ENCODE results near the gene TRIM73.
"Not testable (repeated sequence)": the region's sequence is repeated elsewhere in the genome, so short reads cannot be mapped to it uniquely, and the experiment has no call there.

TRIM73 gene

DNA sequence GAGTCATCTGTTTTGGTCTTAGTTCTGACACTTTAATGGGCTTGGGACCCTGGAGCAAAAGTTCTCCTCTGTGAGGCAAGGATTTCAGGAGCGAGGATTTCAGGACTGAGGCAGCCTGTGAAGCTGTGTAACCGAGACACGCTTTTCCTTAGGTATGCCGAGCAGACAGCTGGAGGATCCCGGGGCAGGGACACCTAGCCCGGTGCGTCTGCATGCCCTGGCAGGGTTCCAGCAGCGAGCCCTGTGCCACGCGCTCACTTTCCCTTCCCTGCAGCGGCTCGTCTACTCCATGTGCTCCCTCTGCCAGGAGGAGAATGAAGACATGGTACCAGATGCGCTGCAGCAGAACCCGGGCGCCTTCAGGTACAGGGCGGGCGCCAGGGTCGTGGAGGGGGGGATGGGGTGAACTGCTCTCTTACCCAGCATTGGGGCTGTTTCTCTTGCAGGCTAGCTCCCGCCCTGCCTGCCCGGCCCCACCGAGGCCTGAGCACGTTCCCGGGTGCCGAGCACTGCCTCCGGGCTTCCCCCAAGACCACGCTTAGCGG is 20.5 kb downstream of the TRIM73 start:
- not testable (repeated sequence) for DNase-seq (ENCODE audit: low read depth)

DNA sequence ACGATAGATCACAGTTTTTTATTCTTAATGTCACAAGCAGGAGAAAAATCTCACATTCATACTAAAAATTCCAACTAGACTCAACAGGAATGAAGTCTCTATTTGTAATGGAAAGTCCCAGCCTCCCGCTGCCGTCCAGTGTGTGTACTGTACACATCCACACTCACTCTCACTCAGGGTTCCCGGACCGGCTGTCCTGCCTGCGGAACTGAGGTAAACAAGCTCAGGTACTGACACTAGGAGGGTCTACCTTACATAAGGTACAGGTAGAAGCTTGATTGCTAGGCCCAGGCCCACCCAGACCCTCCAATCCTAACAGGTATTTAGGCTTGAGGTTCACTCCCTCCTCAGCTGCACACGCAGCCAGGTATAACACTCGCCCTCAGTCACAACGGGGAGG is 21.4 kb downstream of the TRIM73 start:
- DNase-seq (ENCODE audit: low read depth): not testable (repeated sequence)

DNA sequence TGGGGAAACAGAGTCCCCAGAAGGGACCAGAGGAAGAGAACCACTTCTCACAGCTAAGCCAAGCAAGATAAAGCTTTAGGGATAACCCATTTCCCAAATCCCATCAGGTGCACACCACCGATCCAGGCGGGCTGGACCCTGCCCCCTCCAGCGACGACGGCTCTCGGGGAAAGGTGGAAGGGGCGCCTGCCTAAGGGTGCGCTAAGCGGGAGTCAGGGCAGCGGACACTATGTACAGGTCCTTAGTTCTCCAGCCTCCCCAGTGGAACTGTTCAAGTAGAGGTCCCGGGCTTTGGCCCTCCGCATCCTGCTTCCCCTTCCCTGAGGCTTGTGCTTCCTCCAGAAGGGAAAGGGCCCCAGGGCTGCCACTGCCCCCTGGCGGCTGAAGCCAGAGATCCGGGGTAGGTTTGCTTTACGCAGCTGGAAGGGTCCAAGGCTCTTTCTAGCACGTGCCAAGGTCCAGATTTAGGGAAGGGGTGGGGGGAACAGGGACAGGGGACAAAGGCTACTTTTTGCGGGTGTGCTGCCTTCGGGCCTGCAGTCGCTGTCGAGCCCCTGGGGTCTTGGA is 22.9 kb downstream of the TRIM73 start:
- not testable (repeated sequence) for DNase-seq (ENCODE audit: low read depth)

DNA sequence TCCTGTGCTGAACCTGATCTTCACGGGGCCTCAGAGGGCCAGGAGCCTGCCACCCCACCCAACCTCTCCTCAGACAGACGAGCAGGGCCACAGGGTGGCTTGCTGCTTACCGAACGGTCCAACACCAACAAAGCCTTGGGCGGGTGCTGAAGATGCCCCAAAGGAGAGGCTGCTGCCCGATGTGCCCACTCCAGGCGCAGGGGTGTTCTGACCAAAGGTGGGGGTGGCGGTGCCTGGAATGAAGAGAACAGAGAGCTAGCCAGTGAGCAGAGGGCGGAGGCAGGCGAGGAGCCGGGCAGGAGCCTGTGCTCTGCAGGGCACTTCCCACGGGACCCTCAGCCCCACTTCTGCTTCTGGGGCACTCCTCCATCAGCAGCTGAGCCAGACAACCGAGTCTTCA is 23.8 kb downstream of the TRIM73 start:
- DNase-seq (ENCODE audit: low read depth): not testable (repeated sequence)

DNA sequence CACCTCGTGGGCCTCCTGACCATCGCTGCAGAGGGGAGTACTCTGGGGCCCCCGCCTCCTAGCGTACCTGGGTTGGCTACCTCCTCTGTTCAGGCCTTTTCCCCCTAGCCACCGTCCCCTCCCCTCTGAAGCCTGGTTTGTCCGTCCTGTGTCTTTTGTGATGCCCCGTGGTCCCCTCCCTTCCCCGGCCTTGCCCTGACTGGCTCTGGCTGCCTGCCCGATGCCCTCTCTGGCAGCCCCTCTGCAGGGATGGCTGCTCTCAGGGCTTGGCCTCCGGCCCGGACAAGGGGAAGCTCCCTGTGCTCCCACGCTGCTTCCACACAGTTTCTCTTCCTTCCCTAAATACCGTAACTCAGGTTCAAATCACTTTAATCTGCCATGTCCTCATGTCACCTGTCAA is 24.3 kb downstream of the TRIM73 start:
- DNase-seq (ENCODE audit: low read depth): not testable (repeated sequence)

DNA sequence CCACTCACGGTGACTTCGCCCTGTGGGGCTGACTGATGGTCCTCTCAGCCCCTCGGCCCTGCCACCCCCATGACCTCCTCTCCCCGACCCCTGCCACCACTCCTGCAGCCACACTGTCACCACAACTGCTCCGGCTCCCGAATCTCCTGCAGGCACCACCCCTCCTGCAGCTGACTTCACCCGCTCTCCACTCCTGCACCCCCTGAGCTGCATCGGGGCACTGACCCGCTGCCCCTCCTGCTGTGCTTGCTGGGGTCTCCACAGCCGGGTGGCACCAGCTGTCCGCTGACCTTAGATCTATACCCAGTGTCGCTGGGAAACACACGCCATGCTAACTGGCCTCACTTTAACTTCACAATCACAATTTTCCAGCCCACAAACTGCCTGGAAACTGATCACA is 24.7 kb downstream of the TRIM73 start:
- DNase-seq (ENCODE audit: low read depth): not testable (repeated sequence)

DNA sequence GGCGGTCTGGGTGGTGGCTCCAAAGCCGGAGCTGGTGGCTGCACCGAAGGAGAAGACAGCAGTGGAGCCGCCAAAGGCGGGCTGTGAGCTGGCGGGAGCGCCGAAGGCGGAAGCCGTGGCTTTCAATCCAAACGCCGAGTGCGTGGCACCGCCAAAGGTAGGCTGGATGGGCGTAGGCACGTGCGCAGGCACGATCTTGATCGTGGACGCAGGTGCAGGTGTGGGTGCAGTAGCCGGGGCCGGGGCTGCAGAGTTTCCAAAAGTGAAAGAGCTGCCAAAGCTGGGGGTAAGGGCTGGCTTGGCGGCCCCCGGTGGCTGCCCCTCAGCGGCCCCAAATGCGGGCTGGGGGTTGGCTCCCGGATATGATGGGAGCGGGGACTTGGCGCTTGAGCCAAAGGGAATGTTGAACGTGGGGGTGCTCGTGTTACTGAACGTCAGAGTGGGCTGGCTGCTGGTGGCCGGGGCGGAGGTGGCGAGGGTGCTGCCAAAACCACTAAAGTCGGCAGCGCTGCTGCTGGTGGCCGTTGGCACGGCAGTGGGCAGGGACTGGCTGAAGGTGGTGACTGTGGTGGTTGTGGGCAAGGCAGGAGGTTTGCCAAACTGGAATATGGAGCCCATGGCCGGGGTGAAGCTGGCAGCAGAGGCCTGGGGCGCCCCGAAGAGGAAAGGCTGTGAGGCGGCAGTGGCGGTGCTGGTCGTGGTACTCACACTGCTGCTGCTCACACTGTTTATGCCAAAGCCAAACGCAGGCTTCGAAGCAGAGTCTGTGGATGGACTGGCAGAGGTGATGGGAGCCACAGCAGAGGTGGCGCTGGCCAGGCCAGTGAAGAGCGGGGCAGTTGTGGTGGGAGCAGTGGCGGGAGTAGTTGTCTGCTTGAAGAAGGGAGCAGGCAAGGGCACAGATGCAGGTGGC is 26.6 kb downstream of the TRIM73 start:
- not testable (repeated sequence) for DNase-seq (ENCODE audit: low read depth)

DNA sequence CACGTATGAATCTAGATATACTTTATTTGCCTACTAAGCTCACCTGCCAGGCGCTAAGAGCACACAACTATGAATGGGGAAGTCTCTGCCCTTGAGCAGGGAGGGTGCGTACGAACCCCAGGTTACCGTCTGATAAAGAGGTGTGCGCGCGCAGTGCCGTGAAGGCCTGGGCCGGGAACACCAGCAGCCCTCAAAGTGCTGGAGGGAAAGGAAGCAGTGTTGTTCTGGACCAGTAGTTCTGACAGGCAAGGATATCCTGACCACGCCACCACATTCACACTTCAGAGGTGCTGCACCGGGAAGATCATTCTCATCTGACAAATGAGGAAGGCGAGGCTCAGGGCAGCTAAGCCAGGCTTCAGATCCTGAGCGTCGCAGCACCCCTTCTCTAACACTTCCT is 28.1 kb downstream of the TRIM73 start:
- not testable (repeated sequence) for DNase-seq (ENCODE audit: low read depth)

DNA sequence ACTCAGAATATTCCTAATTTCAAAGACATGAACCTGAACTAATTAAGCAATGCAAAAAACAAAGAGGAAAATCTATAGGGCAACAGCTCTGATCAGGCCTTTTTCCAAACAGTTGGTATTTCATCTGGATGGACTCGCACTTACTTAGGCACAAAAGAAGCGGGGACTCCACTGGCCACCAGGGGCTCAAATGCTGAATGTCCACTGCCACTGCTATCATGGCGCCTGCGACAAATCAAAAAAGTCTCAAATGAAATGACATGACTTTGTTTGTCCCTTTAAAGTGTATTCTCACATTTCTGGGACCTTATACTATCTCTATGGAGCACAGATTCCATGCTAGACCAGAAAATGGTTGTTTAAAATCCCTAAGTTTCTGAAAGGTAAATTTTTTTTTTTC is 43.6 kb downstream of the TRIM73 start:
- DNase-seq (ENCODE audit: low read depth): not testable (repeated sequence)

DNA sequence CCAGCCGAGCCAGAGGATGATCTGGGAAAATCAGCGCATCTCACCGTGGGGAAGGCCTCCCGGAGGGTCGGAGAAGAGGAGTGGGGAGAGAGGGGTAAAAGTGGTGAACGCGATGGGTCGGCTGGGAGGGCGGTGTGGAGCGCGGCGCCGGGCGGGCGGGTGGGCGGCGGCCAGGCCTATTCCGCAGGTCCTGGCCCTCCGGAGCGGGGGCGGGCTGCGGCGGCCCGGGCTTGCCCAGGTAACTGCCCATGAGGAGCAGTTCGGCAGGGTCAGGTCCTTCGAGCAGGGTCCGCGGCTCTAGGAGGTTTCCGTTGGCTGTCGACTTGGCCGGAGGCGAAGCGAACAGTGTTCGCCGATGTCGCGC is 46.7 kb downstream of the TRIM73 start:
- DNase-seq (ENCODE audit: low read depth): not testable (repeated sequence)

DNA sequence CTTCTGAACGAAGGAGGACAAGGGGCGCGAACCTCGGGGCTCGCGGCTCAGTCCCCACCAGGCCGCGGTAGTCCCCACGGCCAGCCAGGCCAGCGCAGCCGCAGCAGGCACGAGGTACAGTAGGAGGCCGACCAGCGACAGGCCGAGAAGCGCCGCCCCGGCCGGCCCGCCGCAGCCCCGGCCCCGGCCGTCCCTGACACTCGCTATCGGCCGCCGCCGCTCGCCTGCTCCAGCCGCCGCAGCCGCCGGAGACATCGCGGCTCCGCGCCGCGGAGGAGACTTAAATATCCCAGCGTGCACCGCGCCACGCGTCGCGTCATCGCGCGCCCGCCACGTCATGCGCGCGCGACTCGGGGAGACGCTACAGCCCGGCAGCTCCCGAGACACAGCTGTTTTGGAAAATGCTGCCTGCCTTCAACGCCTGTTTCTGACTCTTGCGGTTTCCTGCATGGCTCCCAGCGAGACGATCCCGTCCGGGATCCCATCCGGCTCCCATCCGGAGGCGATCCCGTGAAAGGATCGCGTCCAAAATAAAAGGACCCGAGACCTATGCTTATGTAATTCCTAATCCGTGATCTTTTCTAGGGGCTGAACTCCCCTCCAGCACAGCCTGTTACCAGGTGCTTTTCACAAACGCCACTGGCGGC is 47.2 kb downstream of the TRIM73 start:
- not testable (repeated sequence) for DNase-seq (ENCODE audit: low read depth)

DNA sequence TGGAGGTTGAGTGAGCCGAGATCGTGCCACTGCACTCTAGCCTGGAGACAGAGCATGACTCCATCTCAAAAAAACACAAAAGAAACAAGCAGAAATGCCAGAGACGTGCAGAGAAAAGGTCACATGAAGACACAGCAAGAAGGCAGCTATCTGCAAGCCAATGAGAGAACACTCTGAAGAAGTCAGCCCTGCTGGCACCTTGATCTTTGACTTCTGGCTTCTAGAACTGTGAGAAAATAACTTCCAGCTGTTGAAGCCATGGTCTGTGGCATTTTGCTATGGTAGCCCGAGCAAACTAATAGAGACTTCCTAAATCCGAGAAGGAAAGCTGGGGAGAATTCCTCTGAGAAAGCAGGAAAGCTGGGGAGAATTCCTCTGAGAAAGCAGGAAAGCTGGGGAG is 54.5 kb downstream of the TRIM73 start:
- not testable (repeated sequence) for DNase-seq (ENCODE audit: low read depth)

DNA sequence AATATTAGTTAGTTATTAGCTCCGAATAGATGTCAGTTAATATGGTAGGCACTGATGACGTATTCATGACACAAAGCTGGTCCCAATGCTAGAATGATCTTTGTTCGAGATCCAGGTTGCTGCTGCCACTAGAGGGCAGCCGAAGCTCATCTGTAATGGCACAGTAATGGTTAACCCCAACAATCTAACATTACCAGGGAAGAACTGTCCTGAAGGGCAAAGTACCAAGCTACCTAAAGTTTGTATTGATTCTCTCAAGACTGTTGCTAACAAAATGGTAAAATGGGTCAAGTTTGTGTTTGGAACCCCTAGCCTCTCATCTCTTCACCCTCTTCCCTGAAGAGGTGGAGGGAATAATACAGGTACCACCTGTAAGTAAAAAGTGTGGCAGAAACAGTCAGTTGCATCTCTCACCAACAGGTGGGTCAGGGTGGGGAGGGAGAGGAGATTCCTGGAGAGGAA is 57.1 kb downstream of the TRIM73 start:
- DNase-seq (ENCODE audit: low read depth): not testable (repeated sequence)
